ENCODE results near the gene WRNIP1. TPM values are rescaled to one million over a fixed set of nuclear protein-coding genes. Genes with fewer than 3 reads are reported as not detected.
"Not testable (repeated sequence)": the region's sequence is repeated elsewhere in the genome, so short reads cannot be mapped to it uniquely, and the experiment has no call there.

The WRNIP1 gene
- total and polyA plus RNA-seq, 4 donors, result 35.9 to 78.0 (median 67.1) TPM

DNA sequence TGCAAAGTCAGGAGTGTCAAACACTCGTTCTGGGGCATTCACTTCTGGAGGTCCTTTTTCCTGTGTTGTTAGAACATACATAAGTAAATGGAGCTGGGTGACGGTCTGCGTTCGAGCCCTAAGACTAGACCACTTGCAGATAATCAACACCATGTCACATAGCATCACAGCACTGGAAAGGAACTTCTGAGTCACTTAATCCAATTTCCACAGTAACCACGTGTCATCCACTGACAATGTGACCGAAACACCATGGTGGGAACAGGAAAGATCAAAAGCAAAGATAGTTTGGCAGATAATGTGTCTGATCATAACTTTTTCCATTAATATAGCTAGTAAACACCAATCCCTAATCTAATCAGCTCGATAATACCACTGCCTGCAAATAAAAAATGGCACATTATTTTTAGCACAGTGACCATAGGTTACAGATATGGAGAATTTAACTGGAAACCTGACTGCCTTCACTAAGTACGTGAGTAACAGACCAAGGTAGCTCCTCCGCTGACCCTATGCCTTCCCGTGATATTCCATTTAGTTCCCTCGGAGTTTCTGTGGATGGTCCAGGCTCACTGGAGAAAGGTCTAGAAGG lies 34.8 kb downstream of the WRNIP1 start:
- no peak for DNase-seq (ENCODE audit: low read depth in 4 of 6, low spot score in 6 of 6)
- H3K4me3 ChIP-seq (ENCODE audit: low read depth, low read length), result no peak overlapping the region
- H3K36me3 ChIP-seq (ENCODE audit: control insufficient read depth, insufficient read depth, low read length), result peaks cover 10% of the 10 kb centered on the region
- WGBS (ENCODE audit: insufficient coverage), result 96% methylated on average over 4 of the region's 11 CpGs
- peaks cover 11% of the 10 kb centered on the region for H3K4me1 ChIP-seq (ENCODE audit: control insufficient read depth, insufficient read depth, low read length)
- H3K27me3 ChIP-seq (ENCODE audit: control insufficient read depth, insufficient read depth, low read length), result no peaks in the 10 kb centered on the region
- no peaks in the 10 kb centered on the region for H3K9me3 ChIP-seq (ENCODE audit: control insufficient read depth, insufficient read depth, low read length)
- no peak overlapping the region for H3K27ac ChIP-seq (ENCODE audit: low read depth, low read length)

DNA sequence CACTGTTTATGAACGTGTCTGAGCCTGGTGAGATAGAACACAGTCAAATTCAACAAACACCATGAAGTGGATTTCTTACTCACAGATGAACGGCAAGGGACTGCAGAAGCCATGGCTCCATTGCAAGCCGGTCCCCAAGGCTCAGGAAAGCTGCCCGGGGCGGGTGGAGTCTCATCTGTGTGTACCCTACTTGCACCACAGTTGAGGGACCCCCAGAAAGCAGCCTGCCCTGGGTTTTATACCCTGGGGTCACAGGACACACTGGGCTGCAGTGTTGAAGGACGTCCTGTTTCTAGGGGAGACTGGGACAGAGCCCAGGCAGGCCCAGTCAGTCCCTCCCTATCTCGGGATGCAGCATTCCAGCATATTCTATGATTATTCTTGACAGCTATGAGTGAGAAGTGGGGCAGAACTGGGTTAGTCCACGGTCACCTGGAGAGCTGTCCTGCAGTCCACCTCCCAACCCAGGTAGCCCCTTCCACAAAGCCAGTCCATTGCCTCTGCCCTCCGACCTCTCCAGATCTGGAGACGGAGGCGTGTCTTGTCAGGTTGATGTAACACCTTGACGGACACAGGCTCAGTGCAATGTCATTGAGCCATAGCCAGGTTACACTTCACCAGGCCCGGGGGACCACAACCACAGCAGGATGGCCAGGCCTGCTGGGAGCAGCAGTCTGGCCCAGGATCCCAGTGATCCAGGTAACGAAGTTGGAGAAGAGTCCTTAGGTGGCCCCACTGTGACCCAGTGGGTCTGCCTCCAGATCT lies 35.5 kb downstream of the WRNIP1 start:
- Histone ChIP-seq H3K36me3 (ENCODE audit: control insufficient read depth, insufficient read depth, low read length) (peaks cover 10% of the 10 kb centered on the region), H3K4me3 (ENCODE audit: low read depth, low read length) (no peak overlapping the region), H3K9me3 (ENCODE audit: control insufficient read depth, insufficient read depth, low read length) (no peaks in the 10 kb centered on the region), H3K27ac (ENCODE audit: low read depth, low read length) (no peak overlapping the region), H3K4me1 (ENCODE audit: control insufficient read depth, insufficient read depth, low read length) (peaks cover 12% of the 10 kb centered on the region), H3K27me3 (ENCODE audit: control insufficient read depth, insufficient read depth, low read length) (no peaks in the 10 kb centered on the region)
- 97% methylated on average over 11 of the region's 14 CpGs for WGBS (ENCODE audit: insufficient coverage)
- DNase-seq (ENCODE audit: low read depth in 4 of 6, low spot score in 6 of 6), result no peak

DNA sequence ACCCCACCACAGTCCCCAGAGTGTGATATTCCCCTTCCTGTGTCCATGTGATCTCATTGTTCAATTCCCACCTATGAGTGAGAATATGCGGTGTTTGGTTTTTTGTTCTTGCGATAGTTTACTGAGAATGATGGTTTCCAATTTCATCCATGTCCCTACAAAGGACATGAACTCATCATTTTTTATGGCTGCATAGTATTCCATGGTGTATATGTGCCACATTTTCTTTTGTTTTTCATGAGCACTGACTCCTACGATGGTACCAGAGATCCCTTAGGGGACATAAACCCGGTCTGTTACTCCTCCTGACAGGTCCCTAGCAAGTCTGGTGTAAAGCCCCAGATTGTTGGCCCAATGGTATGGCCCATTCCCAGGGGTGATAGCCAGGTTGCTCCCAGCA lies 36.5 kb downstream of the WRNIP1 start:
- H3K27ac ChIP-seq (ENCODE audit: low read depth, low read length); H3K9me3 ChIP-seq (ENCODE audit: control insufficient read depth, insufficient read depth, low read length); DNase-seq (ENCODE audit: low read depth in 4 of 6, low spot score in 6 of 6); H3K4me3 ChIP-seq (ENCODE audit: low read depth, low read length); H3K27me3 ChIP-seq (ENCODE audit: control insufficient read depth, insufficient read depth, low read length); H3K36me3 ChIP-seq (ENCODE audit: control insufficient read depth, insufficient read depth, low read length): not testable (repeated sequence)
- peaks cover 12% of the 10 kb centered on the region for H3K4me1 ChIP-seq (ENCODE audit: control insufficient read depth, insufficient read depth, low read length)
- WGBS (ENCODE audit: insufficient coverage), result 89% methylated on average over 2 of the region's 4 CpGs

DNA sequence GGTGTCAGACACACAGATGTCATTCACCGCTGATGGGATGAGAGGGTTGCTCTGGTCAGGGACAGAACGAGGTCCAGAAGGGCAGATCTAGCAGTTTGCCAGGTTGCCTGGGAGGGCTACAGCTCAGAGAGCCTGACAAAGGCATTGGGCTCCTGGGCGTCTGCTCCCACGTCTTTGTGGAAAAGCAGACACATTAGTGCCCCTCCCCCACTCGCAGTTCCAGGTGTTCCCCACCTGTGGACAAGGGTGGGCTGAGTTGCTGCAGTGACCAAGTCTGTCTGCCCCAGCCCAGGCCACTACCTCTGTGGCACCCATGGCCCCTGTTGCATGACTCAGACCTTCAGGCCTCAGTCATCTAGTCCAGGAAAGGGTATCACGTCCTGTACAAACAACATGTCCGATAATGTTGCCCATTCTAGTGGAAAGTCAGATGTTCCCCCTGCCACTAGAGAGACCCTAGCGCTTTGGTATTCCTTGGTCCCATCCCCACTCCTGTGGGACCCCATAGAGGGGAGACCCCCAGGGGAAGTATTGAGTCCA lies 37.4 kb downstream of the WRNIP1 start:
- Histone ChIP-seq H3K4me3 (ENCODE audit: low read depth, low read length) (no peak overlapping the region), H3K4me1 (ENCODE audit: control insufficient read depth, insufficient read depth, low read length) (peaks cover 7% of the 10 kb centered on the region), H3K9me3 (ENCODE audit: control insufficient read depth, insufficient read depth, low read length) (no peaks in the 10 kb centered on the region), H3K27me3 (ENCODE audit: control insufficient read depth, insufficient read depth, low read length) (no peaks in the 10 kb centered on the region), H3K27ac (ENCODE audit: low read depth, low read length) (no peak overlapping the region), H3K36me3 (ENCODE audit: control insufficient read depth, insufficient read depth, low read length) (no peaks in the 10 kb centered on the region)
- no peak for DNase-seq (ENCODE audit: low read depth in 4 of 6, low spot score in 6 of 6)
- WGBS (ENCODE audit: insufficient coverage), result 85% methylated on average over 6 of the region's 8 CpGs

DNA sequence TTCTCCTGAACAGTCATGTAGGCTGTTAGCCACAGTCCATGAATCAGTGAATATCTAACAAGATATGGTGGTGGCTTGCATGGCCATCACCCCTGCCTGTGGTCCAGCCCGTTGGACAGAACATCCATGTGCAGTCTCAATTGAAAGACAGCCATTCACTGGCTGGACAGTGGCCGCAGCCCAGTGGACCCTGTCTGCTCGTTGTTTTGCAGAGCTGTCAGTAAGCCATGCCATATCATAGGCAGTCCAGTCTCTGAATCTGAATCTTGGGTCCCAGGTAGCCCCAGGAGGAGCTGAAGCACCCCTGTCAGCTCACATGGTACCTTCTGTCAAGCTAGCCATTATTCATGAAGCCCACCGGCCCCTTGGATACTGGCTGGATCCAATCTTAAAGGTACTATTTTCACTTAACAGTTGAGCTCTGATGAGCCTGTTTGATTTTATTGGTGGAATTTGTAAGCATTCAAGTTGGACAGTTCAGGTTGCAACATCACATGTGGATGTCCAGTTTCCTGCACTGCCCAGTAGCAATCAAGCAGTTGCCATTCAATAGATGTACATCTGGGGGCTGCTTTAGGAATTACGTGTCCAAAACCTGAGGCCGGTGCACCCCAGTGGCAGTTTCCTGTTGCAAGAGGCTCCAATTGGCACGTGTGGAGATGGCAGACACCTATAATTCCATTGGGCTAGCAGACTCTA lies 38.7 kb downstream of the WRNIP1 start:
- 85% methylated on average over 6 of the region's 7 CpGs for WGBS (ENCODE audit: insufficient coverage)
- H3K36me3 ChIP-seq (ENCODE audit: control insufficient read depth, insufficient read depth, low read length), result no peaks in the 10 kb centered on the region
- no peak overlapping the region for H3K27ac ChIP-seq (ENCODE audit: low read depth, low read length)
- no peaks in the 10 kb centered on the region for H3K9me3 ChIP-seq (ENCODE audit: control insufficient read depth, insufficient read depth, low read length)
- DNase-seq (ENCODE audit: low read depth in 4 of 6, low spot score in 6 of 6), result no peak
- peaks cover 7% of the 10 kb centered on the region for H3K4me1 ChIP-seq (ENCODE audit: control insufficient read depth, insufficient read depth, low read length)
- no peaks in the 10 kb centered on the region for H3K27me3 ChIP-seq (ENCODE audit: control insufficient read depth, insufficient read depth, low read length)
- no peak overlapping the region for H3K4me3 ChIP-seq (ENCODE audit: low read depth, low read length)

DNA sequence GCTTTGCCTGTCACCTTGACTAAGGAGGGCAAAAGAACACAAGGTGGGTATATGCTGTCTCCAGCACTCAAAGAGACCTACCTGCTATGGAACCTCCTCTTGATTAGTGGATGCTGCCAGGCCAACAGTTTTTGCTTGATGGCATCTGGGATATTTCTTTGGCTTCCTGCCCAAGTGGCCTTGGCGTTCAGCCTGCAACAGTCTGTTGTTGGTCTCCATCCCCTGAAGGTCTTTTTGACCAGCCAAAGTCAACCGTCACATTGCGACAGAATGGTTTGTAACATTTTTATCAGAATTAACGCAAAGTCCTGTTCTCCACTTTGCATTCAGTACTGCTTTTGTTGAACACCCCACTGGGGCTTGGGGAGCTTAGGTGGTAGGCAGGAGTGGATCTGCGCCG lies 39.3 kb downstream of the WRNIP1 start:
- Histone ChIP-seq H3K36me3 (ENCODE audit: control insufficient read depth, insufficient read depth, low read length) (no peaks in the 10 kb centered on the region), H3K4me3 (ENCODE audit: low read depth, low read length) (no peak overlapping the region), H3K9me3 (ENCODE audit: control insufficient read depth, insufficient read depth, low read length) (no peaks in the 10 kb centered on the region), H3K4me1 (ENCODE audit: control insufficient read depth, insufficient read depth, low read length) (peaks cover 7% of the 10 kb centered on the region), H3K27ac (ENCODE audit: low read depth, low read length) (no peak overlapping the region), H3K27me3 (ENCODE audit: control insufficient read depth, insufficient read depth, low read length) (no peaks in the 10 kb centered on the region)
- DNase-seq (ENCODE audit: low read depth in 4 of 6, low spot score in 6 of 6), result peak in 2 of 6 donors; percentile 20 to 23
- WGBS (ENCODE audit: insufficient coverage), result 79% methylated on average over 6 of the region's 6 CpGs

DNA sequence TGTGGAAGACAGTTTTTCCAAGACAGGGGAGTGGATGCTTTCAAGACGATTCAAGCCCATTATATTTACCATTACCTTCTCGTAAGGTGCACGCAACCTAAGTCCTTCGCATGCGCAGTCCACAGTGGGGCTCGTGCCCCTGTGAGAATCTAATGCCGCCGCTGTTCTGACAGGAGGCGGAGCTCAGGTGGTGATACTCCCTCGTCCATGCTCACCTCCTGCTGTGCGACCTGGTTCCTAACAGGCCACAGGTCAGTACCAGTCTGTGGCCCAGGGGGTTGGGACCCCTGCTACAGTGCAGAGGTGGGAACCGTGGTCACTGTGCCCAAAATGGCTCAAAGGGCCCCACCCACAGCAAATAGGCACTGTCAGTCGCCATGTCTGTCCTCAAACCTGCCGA lies 39.8 kb downstream of the WRNIP1 start:
- Histone ChIP-seq H3K4me3 (ENCODE audit: low read depth, low read length) (no peak overlapping the region), H3K4me1 (ENCODE audit: control insufficient read depth, insufficient read depth, low read length) (peaks cover 7% of the 10 kb centered on the region), H3K27ac (ENCODE audit: low read depth, low read length) (no peak overlapping the region), H3K27me3 (ENCODE audit: control insufficient read depth, insufficient read depth, low read length) (no peaks in the 10 kb centered on the region), H3K9me3 (ENCODE audit: control insufficient read depth, insufficient read depth, low read length) (no peaks in the 10 kb centered on the region), H3K36me3 (ENCODE audit: control insufficient read depth, insufficient read depth, low read length) (no peaks in the 10 kb centered on the region)
- 94% methylated on average over 13 of the region's 14 CpGs for WGBS (ENCODE audit: insufficient coverage)
- DNase-seq (ENCODE audit: low read depth in 4 of 6, low spot score in 6 of 6), result no peak

DNA sequence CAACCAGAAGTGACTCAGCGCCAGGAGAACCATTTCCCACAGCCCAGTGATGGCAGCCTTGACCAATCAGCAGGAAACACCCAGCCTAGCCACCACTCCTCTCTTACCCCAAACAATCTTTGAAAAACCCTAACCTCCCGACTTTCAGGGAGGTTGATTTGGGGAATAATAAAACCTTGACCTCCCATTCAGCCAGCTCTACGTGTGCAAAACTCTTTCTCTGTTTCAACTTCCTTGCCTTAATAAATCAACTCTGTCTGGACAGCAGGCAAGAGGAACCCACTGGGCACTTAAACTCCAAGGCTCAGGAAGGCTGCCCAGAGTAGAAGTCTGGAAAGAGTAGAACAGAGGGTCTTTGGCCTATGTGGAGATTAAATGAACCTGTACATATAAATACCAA lies 41.5 kb downstream of the WRNIP1 start:
- Histone ChIP-seq H3K4me3 (ENCODE audit: low read depth, low read length) (no peak overlapping the region), H3K4me1 (ENCODE audit: control insufficient read depth, insufficient read depth, low read length) (peaks cover 7% of the 10 kb centered on the region), H3K27me3 (ENCODE audit: control insufficient read depth, insufficient read depth, low read length) (no peaks in the 10 kb centered on the region), H3K36me3 (ENCODE audit: control insufficient read depth, insufficient read depth, low read length) (no peaks in the 10 kb centered on the region), H3K9me3 (ENCODE audit: control insufficient read depth, insufficient read depth, low read length) (no peaks in the 10 kb centered on the region), H3K27ac (ENCODE audit: low read depth, low read length) (no peak overlapping the region)
- 54% methylated on average over 2 of the region's 3 CpGs for WGBS (ENCODE audit: insufficient coverage)
- no peak for DNase-seq (ENCODE audit: low read depth in 4 of 6, low spot score in 6 of 6)

DNA sequence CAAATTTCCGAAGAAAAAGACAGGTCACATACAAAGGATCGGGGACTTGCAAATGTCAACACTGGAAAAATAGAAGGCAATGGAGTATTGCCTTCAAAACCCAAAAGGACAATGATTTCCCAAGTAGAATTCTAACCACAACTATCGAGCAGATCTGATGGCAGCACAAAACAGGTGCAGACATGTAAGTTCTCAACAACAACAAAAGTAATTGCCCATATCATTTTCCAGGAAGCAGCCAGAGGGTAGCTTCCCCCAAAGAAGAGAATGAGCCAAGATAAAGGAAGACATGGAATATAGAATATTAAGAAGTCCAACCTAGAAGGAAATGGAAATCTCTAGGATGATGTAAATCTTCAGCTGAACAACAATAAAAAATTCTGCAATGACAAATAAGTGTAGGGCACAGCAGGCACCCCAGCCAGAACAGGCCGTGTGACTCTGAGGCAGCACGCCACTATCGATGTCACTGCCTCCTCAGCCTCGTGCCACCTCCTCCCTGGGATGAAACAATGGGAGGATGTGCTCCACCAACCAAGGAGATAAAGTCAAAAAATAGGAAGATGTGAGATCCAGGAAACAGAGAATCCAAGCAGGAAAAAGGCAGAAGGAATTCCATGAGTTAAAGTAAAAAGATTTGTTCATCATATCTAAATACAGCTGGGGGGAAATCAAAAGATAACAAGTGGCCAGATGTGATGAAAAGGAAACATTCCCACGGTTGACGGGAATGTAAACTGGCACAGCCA lies 42.3 kb downstream of the WRNIP1 start:
- 76% methylated on average over 8 of the region's 9 CpGs for WGBS (ENCODE audit: insufficient coverage)
- Histone ChIP-seq H3K36me3 (ENCODE audit: control insufficient read depth, insufficient read depth, low read length) (no peaks in the 10 kb centered on the region), H3K27ac (ENCODE audit: low read depth, low read length) (no peak overlapping the region), H3K27me3 (ENCODE audit: control insufficient read depth, insufficient read depth, low read length) (no peaks in the 10 kb centered on the region), H3K4me1 (ENCODE audit: control insufficient read depth, insufficient read depth, low read length) (peaks cover 7% of the 10 kb centered on the region), H3K9me3 (ENCODE audit: control insufficient read depth, insufficient read depth, low read length) (no peaks in the 10 kb centered on the region), H3K4me3 (ENCODE audit: low read depth, low read length) (no peak overlapping the region)
- no peak for DNase-seq (ENCODE audit: low read depth in 4 of 6, low spot score in 6 of 6)
